Adrenal gland (tissue), 12 donors: ENCODE results near the gene POLR3A. TPM values are rescaled to one million over a fixed set of nuclear protein-coding genes. Genes with fewer than 3 reads are reported as not detected.

Experiments used
- DNase-seq, 7 donors: peaks; one replicate each; pipeline ENCODE4 v3.0.0-alpha.2; 2019 to 2020
- H3K27ac ChIP-seq, 5 donors: fragments of 200-600 bp; sonication (generic) in 4 of 5; 1 replicate in 3 of 5; 2 replicates in 2 of 5; pipeline versions ENCODE4 v1.5.1 to v1.8.0; 2016 to 2020; ENCODE audit warnings: mild to moderate bottlenecking in 1 of 5
- H3K27me3 ChIP-seq: fragments of 200-600 bp; 2 replicates; pipeline ENCODE4 v1.8.0; 2021
- H3K36me3 ChIP-seq, 2 donors: fragments of 200-600 bp; replicated peaks in 1 of 2; 1 replicate in 1 of 2; 2 replicates in 1 of 2; pipeline versions ENCODE4 v1.5.1 to v1.8.0; 2018 to 2022
- H3K4me1 ChIP-seq, 2 donors: fragments of 200-600 bp; replicated peaks in 1 of 2; 1 replicate in 1 of 2; 2 replicates in 1 of 2; pipeline versions ENCODE4 v1.5.1 to v1.8.0; 2018 to 2021
- H3K4me3 ChIP-seq, 4 donors: fragments of 200-600 bp; sonication (generic) in 3 of 4; one replicate each; pipeline ENCODE4 v1.5.1; 2016 to 2018
- H3K9me3 ChIP-seq, 3 donors: fragments of 200-600 bp; sonication (generic) in 1 of 3; replicated peaks in 1 of 3; 1 replicate in 2 of 3; 2 replicates in 1 of 3; pipeline versions ENCODE4 v1.5.1 to v1.8.0; 2016 to 2021
- POLR2A ChIP-seq, 2 donors: fragments of 450-650 bp; IDR thresholded peaks; one replicate each; pipeline ENCODE4 v1.6.1; 2017; ENCODE audit warnings: antibody characterized with exemption in 2 of 2, mild to moderate bottlenecking in 2 of 2, moderate library complexity in 1 of 2
- WGBS, 4 donors: extraction: QIAGEN DNeasy Blood & Tissue Kit in 2 of 4; methylation state at CpG; one replicate each; pipeline versions ENCODE4 v1.1.5 to v1.1.7; 2013 to 2017; 5-methylcytosine and 5-hydroxymethylcytosine counted together
- intact Hi-C, 2 donors: fragments of 100-400 bp; cut with DNase I; formaldehyde crosslinking; loops; one replicate each; pipeline versions ENCODE4 v1.14.1 to v1.15.0; 2022 to 2023
- polyA plus RNA-seq, 3 donors: library from polyadenylated mRNA; stranded (reverse); fragments of 200-250 nt in 2 of 3; fragments of 350-450 nt in 1 of 3; fragmentation: Illumina TruSeq in 1 of 3; extraction: RNeasy Lipid Tissue Mini Kit (QIAGEN cat#74804) in 1 of 3; gene quantifications; one replicate each; pipeline ENCODE4 v1.2.3, GENCODE V29; 2013 to 2014
- total RNA-seq, 9 donors: library from RNA; depleted of rRNA in 4 of 9; stranded (reverse); fragments of >200 nt in 4 of 9; fragments of 120-200 nt in 1 of 9; fragmentation: NEBNext Ultra II Directional in 1 of 9; extraction: Animal tissue kit (Norgen Biotek cat#: 25700) in 1 of 9; gene quantifications; one replicate each; pipeline versions ENCODE4 v1.1.0 to v1.2.4, GENCODE V29; 2013 to 2023
- TF ChIP-seq, protein P1 (sequence below), 6 experiments: fragments of 450-650 bp in 4 of 6; fragments of 200-600 bp in 2 of 6; sonication (generic) in 1 of 6; IDR thresholded peaks; 1 replicate in 5 of 6; 2 replicates in 1 of 6; pipeline versions ENCODE4 v1.5.1 to v1.8.0; 2016 to 2021; ENCODE audit warnings: antibody characterized with exemption in 6 of 6, mild to moderate bottlenecking in 2 of 6, moderate library complexity in 1 of 6
- donor health status: healthy with polysubstance abuse.
- donor health status: Bipolar disorder and iron deficiency.
- donor health status: DM: yes; HTN: yes; CAD: no.
- donor health status: DM: no; HTN: no; CAD: no.
- donor health status: DM: no; HTN: no; CAD: no.
- donor health status: DM: yes; HTN: yes; CAD: no.

Gene POLR3A
- total and polyA plus RNA-seq, 12 donors, result 6.8 to 18.4 (median 14.8) TPM

DNA sequence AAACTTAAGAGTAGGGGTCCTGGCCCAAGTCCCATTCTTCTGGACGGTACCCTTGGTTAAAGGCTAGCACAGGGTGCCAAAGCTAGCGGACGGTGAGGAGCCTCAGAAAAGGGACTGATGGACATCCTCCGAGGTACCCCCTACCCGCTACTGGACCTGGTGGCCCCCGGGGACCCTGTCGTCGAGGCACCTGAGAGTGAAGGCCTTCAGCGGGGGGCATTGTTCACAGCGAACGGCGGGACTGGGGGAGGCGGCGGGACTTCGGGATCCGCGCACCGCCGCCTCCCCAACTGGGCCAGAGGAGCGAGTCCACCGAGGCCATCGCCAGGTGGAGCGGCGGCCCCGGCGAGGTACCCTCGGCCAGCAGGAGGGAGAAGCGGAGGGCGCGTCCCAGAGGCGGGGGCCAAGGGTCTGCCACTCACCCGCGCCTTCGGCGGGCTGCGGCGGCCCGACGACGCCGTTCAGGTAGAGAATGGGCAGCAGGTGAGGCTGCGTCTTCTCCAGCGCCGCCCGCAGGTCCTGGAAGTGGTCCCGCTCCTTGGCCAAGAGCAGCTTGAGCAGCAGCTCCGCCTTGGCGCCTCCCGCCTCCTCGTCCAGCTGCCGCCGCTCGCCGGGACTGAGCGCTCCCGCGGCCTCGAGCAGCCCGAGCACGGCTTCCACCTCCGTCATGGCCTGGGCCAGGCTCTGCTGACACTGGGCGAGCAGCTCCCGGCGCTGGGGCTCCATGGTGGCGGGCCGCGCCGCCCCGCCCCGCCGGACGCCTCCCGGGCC lies 103.3 kb downstream of the POLR3A start:
- DNase-seq, result peak in 5 of 7 donors; percentile 57 to 65 (median 59)
- H3K27me3 ChIP-seq, result no peaks in the 10 kb centered on the region
- H3K4me3 ChIP-seq, result peak overlapping the region; percentile 35 to 96 (median 82)
- 0 to 4% (median 1%) methylated on average over 29 to 73 of the region's 73 CpGs for WGBS, 4 donors
- H3K27ac ChIP-seq, result peak overlapping the region; percentile 41 to 90 (median 83)
- TF ChIP-seq, protein P1, sequence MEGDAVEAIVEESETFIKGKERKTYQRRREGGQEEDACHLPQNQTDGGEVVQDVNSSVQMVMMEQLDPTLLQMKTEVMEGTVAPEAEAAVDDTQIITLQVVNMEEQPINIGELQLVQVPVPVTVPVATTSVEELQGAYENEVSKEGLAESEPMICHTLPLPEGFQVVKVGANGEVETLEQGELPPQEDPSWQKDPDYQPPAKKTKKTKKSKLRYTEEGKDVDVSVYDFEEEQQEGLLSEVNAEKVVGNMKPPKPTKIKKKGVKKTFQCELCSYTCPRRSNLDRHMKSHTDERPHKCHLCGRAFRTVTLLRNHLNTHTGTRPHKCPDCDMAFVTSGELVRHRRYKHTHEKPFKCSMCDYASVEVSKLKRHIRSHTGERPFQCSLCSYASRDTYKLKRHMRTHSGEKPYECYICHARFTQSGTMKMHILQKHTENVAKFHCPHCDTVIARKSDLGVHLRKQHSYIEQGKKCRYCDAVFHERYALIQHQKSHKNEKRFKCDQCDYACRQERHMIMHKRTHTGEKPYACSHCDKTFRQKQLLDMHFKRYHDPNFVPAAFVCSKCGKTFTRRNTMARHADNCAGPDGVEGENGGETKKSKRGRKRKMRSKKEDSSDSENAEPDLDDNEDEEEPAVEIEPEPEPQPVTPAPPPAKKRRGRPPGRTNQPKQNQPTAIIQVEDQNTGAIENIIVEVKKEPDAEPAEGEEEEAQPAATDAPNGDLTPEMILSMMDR (IDR thresholded peaks at IDR 0.05), result peak in 1 of 6 experiments; percentile 2
- no peak for TF ChIP-seq POLR2A (IDR thresholded peaks at IDR 0.05)
- intact Hi-C loops, result loop anchor here in 1 of 2 donors (5.0 to 10.0 kb wide), 2 partner anchors 51 to 81 kb away; no protein-coding TSS in a partner anchor
- peaks cover 40 to 48% of the 10 kb centered on the region in 2 donors for H3K4me1 ChIP-seq
- no peaks in the 10 kb centered on the region for H3K9me3 ChIP-seq
- H3K36me3 ChIP-seq, result no peaks in the 10 kb centered on the region

DNA sequence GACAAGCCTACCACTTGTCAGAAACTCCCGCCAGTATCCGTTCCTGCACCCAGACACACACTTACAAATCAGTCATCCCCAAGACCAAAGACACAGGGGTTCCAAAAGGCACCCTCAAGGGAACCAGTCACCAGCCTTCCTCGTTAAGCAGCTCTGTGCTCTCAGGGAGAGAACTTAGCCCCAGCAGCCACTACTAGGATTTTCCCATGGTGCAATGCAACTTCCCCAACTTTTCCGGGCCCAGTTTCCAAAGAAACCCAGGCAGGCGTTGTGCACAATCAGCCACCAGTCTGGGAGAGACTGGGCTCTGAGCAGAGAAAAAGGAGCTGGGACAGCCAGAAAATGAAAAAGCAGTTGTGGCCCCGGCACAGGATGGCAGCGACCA lies 103.9 kb downstream of the POLR3A start:
- TF ChIP-seq, protein P1 (IDR thresholded peaks at IDR 0.05), result no peak
- peak in 1 of 2 donors; percentile 42 for TF ChIP-seq POLR2A (IDR thresholded peaks at IDR 0.05)
- DNase-seq, result peak in 6 of 7 donors; percentile 41 to 55 (median 49)
- H3K9me3 ChIP-seq, result no peaks in the 10 kb centered on the region

DNA sequence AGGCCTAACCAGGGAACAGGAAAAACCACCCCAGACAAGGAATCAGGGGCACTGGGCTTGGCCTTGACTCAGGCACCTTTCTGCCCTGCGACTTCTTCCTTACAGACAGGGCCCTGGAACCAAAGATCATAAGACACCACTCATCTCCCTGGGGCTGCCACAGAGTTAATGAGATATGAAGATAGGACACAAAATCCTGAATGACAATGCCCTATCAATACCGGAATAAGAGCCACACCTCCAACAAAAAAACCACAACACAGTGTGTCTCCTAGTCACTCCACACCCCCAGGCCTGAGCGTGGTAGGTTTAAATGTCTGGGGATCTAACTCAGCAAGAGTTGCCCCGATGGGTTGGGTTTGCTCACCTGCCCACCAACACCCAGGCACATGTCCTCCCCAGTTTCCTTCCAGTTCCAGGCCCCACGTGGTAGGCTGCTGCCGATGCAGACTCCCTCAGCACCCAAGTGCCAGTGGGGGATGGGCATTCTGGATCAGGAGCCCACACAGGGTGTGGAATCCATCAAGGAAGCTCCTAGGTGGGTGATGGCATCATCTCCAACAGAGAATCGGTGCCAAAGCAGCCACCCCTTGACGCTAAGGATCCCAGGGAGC lies 106.6 kb downstream of the POLR3A start:
- peaks cover 60 to 78% of the 10 kb centered on the region in 2 donors for H3K4me1 ChIP-seq
- WGBS, 4 donors, result 57 to 76% (median 65%) methylated on average over 4 to 8 of the region's 8 CpGs
- H3K9me3 ChIP-seq, result no peaks in the 10 kb centered on the region
- no peak overlapping the region for H3K4me3 ChIP-seq
- H3K27me3 ChIP-seq, result no peaks in the 10 kb centered on the region
- H3K27ac ChIP-seq, result peak overlapping the region in 3 of 5 donors; percentile 72 to 87 (median 83)
- intact Hi-C loops, result loop anchor here (5.0 to 10.0 kb wide), 2 partner anchors 75 to 78 kb away; no protein-coding TSS in a partner anchor
- H3K36me3 ChIP-seq, result no peaks in the 10 kb centered on the region
- DNase-seq, result no peak
- TF ChIP-seq, protein P1 (IDR thresholded peaks at IDR 0.05), result no peak
- TF ChIP-seq POLR2A (IDR thresholded peaks at IDR 0.05), result no peak

More for the DNA sequence above, 103.9 kb downstream of the POLR3A start:
- Histone ChIP-seq H3K4me1 (peaks cover 40 to 54% of the 10 kb centered on the region in 2 donors), H3K27me3 (no peaks in the 10 kb centered on the region), H3K36me3 (no peaks in the 10 kb centered on the region), H3K4me3 (peak overlapping the region; percentile 35 to 96 (median 82)), H3K27ac (peak overlapping the region in 4 of 5 donors; percentile 52 to 90 (median 85))
- intact Hi-C loops, result loop anchor here in 1 of 2 donors (5.0 to 10.0 kb wide), 2 partner anchors 52 to 81 kb away; no protein-coding TSS in a partner anchor
- 5 to 19% (median 10%) methylated on average over 7 of the region's 7 CpGs for WGBS, 4 donors

DNA sequence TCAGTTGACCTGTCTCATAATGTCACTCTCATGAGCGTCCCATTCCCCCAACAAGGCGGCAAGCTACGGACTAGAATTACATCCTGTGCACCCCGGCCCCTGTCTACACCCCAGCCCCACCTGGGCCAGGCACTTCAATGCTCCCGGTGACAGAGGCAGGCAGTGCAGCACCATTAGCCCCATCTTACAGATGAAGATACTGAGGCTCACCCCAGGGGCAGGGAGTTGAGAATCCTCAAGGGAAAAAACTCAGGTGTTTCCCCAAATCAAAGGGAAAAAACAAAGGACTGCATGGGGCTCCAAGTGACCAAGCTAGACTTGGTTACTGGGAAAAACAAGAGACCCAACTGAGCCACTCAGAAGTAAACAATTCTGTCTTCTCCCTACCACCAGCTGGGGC lies 107.3 kb downstream of the POLR3A start:
- peaks cover 60 to 73% of the 10 kb centered on the region in 2 donors for H3K4me1 ChIP-seq
- H3K36me3 ChIP-seq, result no peaks in the 10 kb centered on the region
- peak overlapping the region in 3 of 5 donors; percentile 45 to 87 (median 83) for H3K27ac ChIP-seq
- intact Hi-C loops, result loop anchor here (5.0 to 10.0 kb wide), 2 partner anchors 75 to 77 kb away; no protein-coding TSS in a partner anchor
- H3K4me3 ChIP-seq, result no peak overlapping the region
- 92 to 100% (median 96%) methylated on average over 4 to 5 of the region's 5 CpGs for WGBS, 4 donors
- no peaks in the 10 kb centered on the region for H3K9me3 ChIP-seq
- no peak for TF ChIP-seq POLR2A (IDR thresholded peaks at IDR 0.05)
- TF ChIP-seq, protein P1 (IDR thresholded peaks at IDR 0.05), result no peak
- no peak for DNase-seq
- no peaks in the 10 kb centered on the region for H3K27me3 ChIP-seq
